GM12878 (cell line): Measurements from ENCODE around the gene DTL. TPM values are rescaled to one million over a fixed set of nuclear protein-coding genes. Genes with fewer than 3 reads are reported as not detected.

Source experiments
- ASH2L ChIP-seq: fragments of 300-600, 200-600 bp; sonication (generic); IDR thresholded peaks from 2 replicates; pipeline ENCODE4 v1.6.1; 2017; ENCODE audit warnings: low read depth, mild to moderate bottlenecking, borderline replicate concordance
- ATF2 ChIP-seq: IDR thresholded peaks from 2 replicates; pipeline ENCODE4 v1.6.1; 2012; ENCODE audit warnings: low read length, inconsistent platforms
- BHLHE40 ChIP-seq, 2 experiments: fragments of 450-650 bp in 1 of 2; IDR thresholded peaks; 2 replicates each; pipeline ENCODE4 v1.6.1; 2011 to 2017; ENCODE audit warnings: low read depth in 2 of 2, borderline replicate concordance in 1 of 2, improper control_type of control experiment in 1 of 2, low read length in 1 of 2, mild to moderate bottlenecking in 1 of 2
- ETV6 ChIP-seq, 2 experiments: fragments of 450-650 bp in 1 of 2; IDR thresholded peaks in 1 of 2; conservative IDR thresholded peaks in 1 of 2; 2 replicates each; pipeline ENCODE4 v1.6.1; 2014; ENCODE audit warnings: antibody characterized with exemption in 1 of 2, borderline replicate concordance in 1 of 2, low read depth in 1 of 2, mild to moderate bottlenecking in 1 of 2, moderate library complexity in 1 of 2
- FOS ChIP-seq: IDR thresholded peaks from 3 replicates; pipeline ENCODE4 v1.6.1; 2011; ENCODE audit warnings: borderline replicate concordance; ENCODE audit not compliant: insufficient read length; ENCODE audit errors: extremely low read depth
- FOXK2 ChIP-seq: fragments of 450-650 bp; IDR thresholded peaks from 2 replicates; pipeline ENCODE4 v1.6.1; 2017; ENCODE audit warnings: mild to moderate bottlenecking, moderate library complexity
- HCFC1 ChIP-seq: fragments of 150-350 bp; IDR thresholded peaks from 2 replicates; pipeline ENCODE4 v1.6.1; 2014; ENCODE audit warnings: low read length
- HDAC6 ChIP-seq: fragments of 200-600 bp; sonication (generic); IDR thresholded peaks from one replicate; pipeline ENCODE4 v1.8.0; 2017; ENCODE audit warnings: antibody characterized with exemption; ENCODE audit not compliant: unreplicated experiment
- JUND ChIP-seq: IDR thresholded peaks from 2 replicates; pipeline ENCODE4 v1.6.1; 2012; ENCODE audit warnings: low read depth, mild to moderate bottlenecking, low read length, improper control_type of control experiment, moderate library complexity
- LARP7 ChIP-seq: fragments of 450-650 bp; IDR thresholded peaks from 2 replicates; pipeline ENCODE4 v1.6.1; 2017; ENCODE audit warnings: mild to moderate bottlenecking
- MLLT1 ChIP-seq: fragments of 450-650 bp; IDR thresholded peaks from 2 replicates; pipeline ENCODE4 v1.6.1; 2016; ENCODE audit warnings: mild to moderate bottlenecking
- NBN ChIP-seq: fragments of 450-650 bp; IDR thresholded peaks from 2 replicates; pipeline ENCODE4 v1.6.1; 2016
- NFYB ChIP-seq: IDR thresholded peaks from 2 replicates; pipeline ENCODE4 v1.6.1; 2011; ENCODE audit warnings: low read depth, mild to moderate bottlenecking, low read length, improper control_type of control experiment, moderate library complexity; ENCODE audit not compliant: insufficient read depth
- PBX3 ChIP-seq: IDR thresholded peaks from 2 replicates; pipeline ENCODE4 v1.6.1; 2011; ENCODE audit warnings: mild to moderate bottlenecking, low read depth, low read length, moderate library complexity; ENCODE audit not compliant: insufficient replicate concordance
- RB1 ChIP-seq: fragments of 450-650 bp; formaldehyde crosslinking; IDR thresholded peaks from 2 replicates; pipeline ENCODE4 v1.6.1; 2017; ENCODE audit warnings: mild to moderate bottlenecking, borderline replicate concordance
- RFX5 ChIP-seq: IDR thresholded peaks from 2 replicates; pipeline ENCODE4 v1.6.1; 2011; ENCODE audit warnings: low read depth, low read length, improper control_type of control experiment
- RUNX3 ChIP-seq: IDR thresholded peaks from 2 replicates; pipeline ENCODE4 v1.6.1; 2012; ENCODE audit warnings: low read length, inconsistent platforms
- SIX5 ChIP-seq: IDR thresholded peaks from 2 replicates; pipeline ENCODE4 v1.6.1; 2011; ENCODE audit warnings: mild to moderate bottlenecking, low read depth, low read length, moderate library complexity; ENCODE audit not compliant: severe bottlenecking
- SMARCA5 ChIP-seq: fragments of 450-650 bp; IDR thresholded peaks from 2 replicates; pipeline ENCODE4 v1.6.1; 2017; ENCODE audit warnings: mild to moderate bottlenecking
- SPI1 ChIP-seq: IDR thresholded peaks from 2 replicates; pipeline ENCODE4 v1.6.1; 2011; ENCODE audit warnings: low read depth, mild to moderate bottlenecking, low read length, moderate library complexity, borderline replicate concordance; ENCODE audit not compliant: insufficient read depth
- SUPT20H ChIP-seq: IDR thresholded peaks from 2 replicates; pipeline ENCODE4 v1.6.1; 2011; ENCODE audit warnings: low read depth, mild to moderate bottlenecking, low read length, moderate library complexity, borderline replicate concordance; ENCODE audit not compliant: control insufficient read depth
- TAF1 ChIP-seq: IDR thresholded peaks from 2 replicates; pipeline ENCODE4 v1.6.1; 2011; ENCODE audit warnings: mild to moderate bottlenecking, low read depth, low read length, borderline replicate concordance
- TCF12 ChIP-seq: IDR thresholded peaks from 2 replicates; pipeline ENCODE4 v1.6.1; 2011; ENCODE audit warnings: low read depth, mild to moderate bottlenecking, low read length
- USF1 ChIP-seq: IDR thresholded peaks from 2 replicates; pipeline ENCODE4 v1.6.1; 2011; ENCODE audit warnings: borderline replicate concordance, low read depth, mild to moderate bottlenecking, moderate library complexity, mixed read lengths, low read length; ENCODE audit not compliant: insufficient read depth; ENCODE audit errors: extremely low read length
- WRNIP1 ChIP-seq: IDR thresholded peaks from 2 replicates; pipeline ENCODE4 v1.6.1; 2011; ENCODE audit warnings: low read depth, low read length, improper control_type of control experiment, borderline replicate concordance
- polyA plus RNA-seq, 11 experiments: library from polyadenylated mRNA; depleted of rRNA in 4 of 11; unstranded in 6 of 11; stranded (reverse) in 5 of 11; fragments of >200 nt; fragmentation: Nextera tagmentation in 4 of 11; fragmentation: Illumina TruSeq in 1 of 11; extraction: Ambion mirVana in 4 of 11; extraction: Trizol in 1 of 11; gene quantifications; 1 replicate in 1 of 11; 2 replicates in 10 of 11; pipeline versions ENCODE4 v1.2.1 to v1.2.3, GENCODE V29; 2011 to 2016; ENCODE audit warnings: inconsistent platforms in 2 of 11, missing spikeins in 2 of 11, low read depth in 1 of 11
- total RNA-seq, 4 experiments: library from RNA; depleted of rRNA in 3 of 4; stranded (reverse); fragments of >200 nt in 3 of 4; fragmentation: Illumina TruSeq in 1 of 4; extraction: Trizol in 1 of 4; gene quantifications; 2 replicates each; pipeline versions ENCODE4 v1.2.1 to v1.2.3, GENCODE V29; 2013 to 2021

Gene DTL
- total and polyA plus RNA-seq, 10 of the 15 experiments (the other 5 are each of a cell fraction or from before 2014, with no cell fraction given) = 24.1 to 73.4 (median 52.2) TPM

GRCh38 chr1:212089560-212090163, 54.1 kb downstream of the DTL start (continued):
- TF ChIP-seq ATF2 (no peak), SIX5 (no peak), LARP7 (no peak), FOS (no peak), ASH2L (no peak), FOXK2 (no peak), NFYB (no peak), ETV6 (conservative IDR thresholded peaks at IDR 0.05 in 1 of 2, IDR thresholded peaks at IDR 0.05 in 1 of 2; ENCODE audit: borderline replicate concordance in 1 of 2, low read depth in 1 of 2) (peak in 1 of 2 experiments; percentile 55; a peak in 1 of 4 replicates), PBX3 (no peak), USF1 (no peak), SMARCA5 (no peak), MLLT1 (no peak), BHLHE40 (IDR thresholded peaks at IDR 0.05; ENCODE audit: borderline replicate concordance in 1 of 2, low read depth in 2 of 2, low read length in 1 of 2) (no peak), SUPT20H (no peak), RUNX3 (peak; percentile 39), RB1 (no peak), JUND (no peak), RFX5 (no peak), NBN (no peak), WRNIP1 (no peak), HDAC6 (no peak), TCF12 (no peak), SPI1 (peak; percentile 86), TAF1 (no peak), HCFC1 (no peak)
